Nephron progenitor cell (in vitro differentiated cells): ENCODE data around the gene CDC14B.

Experiments used
- DNase-seq: peaks from one replicate; pipeline ENCODE4 v3.0.0; 2021
- H3K27ac Mint-ChIP-seq: 2 replicates; pipeline ENCODE4 v1.8.0; 2021; ENCODE audit warnings: mild to moderate bottlenecking, moderate library complexity, mixed read lengths
- H3K27me3 Mint-ChIP-seq: 2 replicates; pipeline ENCODE4 v1.8.0; 2021; ENCODE audit warnings: mild to moderate bottlenecking, low read depth, mixed read lengths; ENCODE audit not compliant: poor library complexity
- H3K36me3 Mint-ChIP-seq: 2 replicates; pipeline ENCODE4 v1.8.0; 2021; ENCODE audit warnings: low read depth, mixed read lengths
- H3K4me1 Mint-ChIP-seq: 2 replicates; pipeline ENCODE4 v1.8.0; 2021; ENCODE audit warnings: mixed read lengths
- H3K4me3 Mint-ChIP-seq: 2 replicates; pipeline ENCODE4 v1.8.0; 2021; ENCODE audit warnings: mild to moderate bottlenecking, moderate library complexity, mixed read lengths
- H3K9me3 Mint-ChIP-seq: 2 replicates; pipeline ENCODE4 v1.8.0; 2021; ENCODE audit warnings: mild to moderate bottlenecking, moderate library complexity, mixed read lengths
- TF ChIP-seq, protein P1 (sequence below): fragments of 200-600 bp; sonication (generic); IDR thresholded peaks from 2 replicates; pipeline ENCODE4 v1.5.0; 2021; ENCODE audit warnings: antibody characterized with exemption

CDC14B gene

DNA sequence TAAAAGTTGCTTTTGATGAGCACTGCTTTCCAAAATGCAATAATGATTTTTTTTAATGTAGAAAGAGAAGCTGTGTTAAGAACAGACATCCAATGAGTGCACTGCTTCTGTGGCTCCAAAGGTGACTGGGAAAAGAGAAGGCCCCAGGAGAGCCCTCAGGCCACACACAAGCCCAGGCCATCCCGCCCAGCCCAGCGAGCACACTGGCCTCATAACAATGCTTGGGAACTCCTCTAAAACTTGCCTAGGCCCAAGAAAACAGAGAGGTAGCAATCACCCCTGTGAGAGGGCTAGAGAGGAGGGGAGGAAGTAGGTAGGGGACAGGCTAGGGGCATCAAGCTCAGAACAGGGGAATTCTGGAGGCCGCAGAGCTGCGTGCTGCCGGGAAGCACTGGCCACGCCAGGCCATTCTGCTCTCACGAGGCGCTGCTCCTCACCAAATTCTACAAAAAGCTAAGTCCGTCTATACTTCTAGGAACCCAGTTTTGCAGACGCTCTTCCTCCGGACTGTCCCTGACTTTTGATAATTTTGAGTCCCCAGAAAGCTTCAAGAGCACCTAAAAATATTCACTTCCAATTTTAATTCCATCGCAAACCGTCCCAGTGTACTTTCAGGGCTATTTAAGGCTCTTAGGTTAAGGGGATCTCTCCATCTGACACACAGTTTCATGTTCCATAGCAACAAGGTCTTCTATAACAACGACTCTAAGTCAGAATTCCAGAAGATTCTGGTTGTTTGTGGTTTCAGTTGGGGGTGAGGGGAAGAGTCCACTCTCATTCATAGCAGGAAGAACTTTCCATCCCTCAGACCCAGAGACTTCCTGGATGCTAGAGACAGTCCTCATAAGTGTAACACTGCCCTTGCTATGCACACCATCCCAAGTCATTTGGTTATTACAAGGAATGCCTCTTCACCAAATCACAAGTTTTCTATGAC is 118.7 kb downstream of the CDC14B start:
- H3K4me1 Mint-ChIP-seq = peaks cover 19% of the 10 kb centered on the region
- H3K9me3 Mint-ChIP-seq = no peaks in the 10 kb centered on the region
- peak overlapping the region; percentile 51 for H3K27ac Mint-ChIP-seq
- no peak for DNase-seq
- no peaks in the 10 kb centered on the region for H3K27me3 Mint-ChIP-seq
- TF ChIP-seq, protein P1, sequence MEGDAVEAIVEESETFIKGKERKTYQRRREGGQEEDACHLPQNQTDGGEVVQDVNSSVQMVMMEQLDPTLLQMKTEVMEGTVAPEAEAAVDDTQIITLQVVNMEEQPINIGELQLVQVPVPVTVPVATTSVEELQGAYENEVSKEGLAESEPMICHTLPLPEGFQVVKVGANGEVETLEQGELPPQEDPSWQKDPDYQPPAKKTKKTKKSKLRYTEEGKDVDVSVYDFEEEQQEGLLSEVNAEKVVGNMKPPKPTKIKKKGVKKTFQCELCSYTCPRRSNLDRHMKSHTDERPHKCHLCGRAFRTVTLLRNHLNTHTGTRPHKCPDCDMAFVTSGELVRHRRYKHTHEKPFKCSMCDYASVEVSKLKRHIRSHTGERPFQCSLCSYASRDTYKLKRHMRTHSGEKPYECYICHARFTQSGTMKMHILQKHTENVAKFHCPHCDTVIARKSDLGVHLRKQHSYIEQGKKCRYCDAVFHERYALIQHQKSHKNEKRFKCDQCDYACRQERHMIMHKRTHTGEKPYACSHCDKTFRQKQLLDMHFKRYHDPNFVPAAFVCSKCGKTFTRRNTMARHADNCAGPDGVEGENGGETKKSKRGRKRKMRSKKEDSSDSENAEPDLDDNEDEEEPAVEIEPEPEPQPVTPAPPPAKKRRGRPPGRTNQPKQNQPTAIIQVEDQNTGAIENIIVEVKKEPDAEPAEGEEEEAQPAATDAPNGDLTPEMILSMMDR = no peak
- H3K36me3 Mint-ChIP-seq = peaks cover 35% of the 10 kb centered on the region
- no peak overlapping the region for H3K4me3 Mint-ChIP-seq

DNA sequence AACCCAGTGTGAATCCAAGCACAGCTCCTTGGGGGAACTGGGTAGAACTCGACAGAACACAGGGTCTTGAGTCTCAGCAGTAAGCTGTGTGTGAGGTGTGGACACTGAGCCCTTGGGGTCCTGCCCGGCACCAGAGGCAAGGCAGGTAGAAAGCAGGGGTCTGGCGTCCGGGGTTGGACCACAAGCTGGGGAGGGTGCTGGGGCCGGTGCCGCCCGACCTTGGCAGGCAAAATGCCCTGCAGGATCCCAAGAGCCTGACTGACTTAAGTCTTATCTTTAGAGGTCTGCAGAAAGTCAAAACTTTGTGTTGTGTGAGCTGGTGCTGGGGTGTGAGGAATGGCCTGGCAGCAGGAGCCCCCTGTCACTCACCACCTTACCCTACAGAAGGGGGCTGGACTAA is 120.4 kb downstream of the CDC14B start:
- H3K4me1 Mint-ChIP-seq = peaks cover 24% of the 10 kb centered on the region
- peaks cover 33% of the 10 kb centered on the region for H3K36me3 Mint-ChIP-seq
- no peak overlapping the region for H3K4me3 Mint-ChIP-seq
- no peak for DNase-seq
- no peaks in the 10 kb centered on the region for H3K9me3 Mint-ChIP-seq
- H3K27ac Mint-ChIP-seq = peak overlapping the region; percentile 31
- no peaks in the 10 kb centered on the region for H3K27me3 Mint-ChIP-seq
- TF ChIP-seq, protein P1 = no peak

DNA sequence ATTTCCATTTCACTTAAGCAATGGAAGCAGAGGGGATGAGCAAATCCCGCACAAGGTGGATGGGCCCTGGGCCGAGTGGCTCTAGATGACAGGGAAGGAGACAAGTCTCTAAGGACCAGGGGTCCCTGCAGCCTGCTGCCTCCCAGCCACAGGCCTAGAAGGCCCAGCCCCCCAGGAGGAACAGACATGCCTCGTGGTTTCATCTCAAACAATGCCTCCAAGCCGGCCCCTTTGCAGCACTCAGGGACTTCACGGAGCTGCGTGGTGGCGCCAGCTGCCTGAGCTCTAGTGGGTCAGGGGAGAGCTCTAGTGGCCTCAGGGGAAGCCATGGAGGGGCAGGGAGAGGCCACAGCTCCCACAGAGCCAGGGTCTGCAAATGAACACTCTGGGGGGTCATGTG is 120.8 kb downstream of the CDC14B start:
- peak overlapping the region; percentile 31 for H3K27ac Mint-ChIP-seq
- no peak overlapping the region for H3K4me3 Mint-ChIP-seq
- no peaks in the 10 kb centered on the region for H3K9me3 Mint-ChIP-seq
- H3K36me3 Mint-ChIP-seq = peaks cover 28% of the 10 kb centered on the region
- H3K27me3 Mint-ChIP-seq = no peaks in the 10 kb centered on the region
- peaks cover 27% of the 10 kb centered on the region for H3K4me1 Mint-ChIP-seq
- DNase-seq = no peak
- TF ChIP-seq, protein P1 = no peak

DNA sequence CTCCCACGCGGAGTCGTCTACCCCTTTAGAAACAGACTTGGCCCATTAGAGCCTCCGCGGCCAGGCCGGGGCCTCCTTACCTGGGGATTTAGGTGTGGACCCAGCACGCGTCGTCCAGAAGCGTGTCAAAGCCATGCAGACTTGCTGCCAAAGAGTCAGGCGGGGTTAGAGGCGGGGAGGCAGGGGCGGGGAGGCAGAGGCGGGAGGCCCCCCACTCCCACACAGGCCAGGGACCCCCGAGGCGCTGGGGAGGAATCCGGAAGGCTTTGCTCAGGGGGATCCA is 122.6 kb downstream of the CDC14B start:
- Mint-ChIP-seq H3K36me3 (peaks cover 15% of the 10 kb centered on the region), H3K9me3 (no peaks in the 10 kb centered on the region), H3K27ac (no peak overlapping the region), H3K4me1 (peaks cover 34% of the 10 kb centered on the region), H3K27me3 (no peaks in the 10 kb centered on the region), H3K4me3 (no peak overlapping the region)
- TF ChIP-seq, protein P1 = no peak
- no peak for DNase-seq

DNA sequence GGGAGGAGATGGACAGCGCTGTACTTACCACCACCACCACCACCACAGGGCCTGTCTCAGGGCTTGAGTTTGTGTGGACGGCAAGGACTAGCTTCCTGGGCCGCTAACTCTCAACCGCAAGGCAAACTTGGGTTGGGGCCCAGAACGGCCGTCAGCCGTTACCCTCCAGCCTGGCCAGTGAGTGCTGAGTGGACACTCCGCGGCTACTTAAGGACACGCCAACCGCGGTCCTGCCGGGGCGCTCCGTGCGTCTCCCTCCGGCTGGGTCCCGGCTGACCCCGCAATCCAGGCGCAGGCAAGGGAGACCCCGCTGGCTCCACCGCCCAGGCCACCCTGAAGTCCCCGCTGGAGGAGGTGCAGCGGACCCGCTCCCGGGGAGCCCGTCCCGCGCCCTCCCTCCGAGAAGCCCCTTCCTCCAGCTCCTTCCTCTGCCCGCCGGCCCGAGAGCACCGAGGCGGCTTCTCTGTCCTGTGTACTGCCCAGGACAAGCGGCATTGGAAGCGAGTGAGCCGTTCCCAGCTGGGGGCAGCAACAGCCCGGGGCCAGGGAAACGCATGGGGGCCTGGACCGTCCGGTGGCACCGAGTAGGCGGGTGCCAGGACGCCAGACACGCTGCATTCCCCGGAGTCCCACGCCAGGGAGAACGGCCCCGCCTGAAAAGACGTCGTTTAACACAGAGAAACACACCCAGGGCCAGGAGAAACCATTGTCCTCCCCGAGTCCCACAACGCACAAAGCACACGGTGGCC is 123.1 kb downstream of the CDC14B start:
- Mint-ChIP-seq H3K27me3 (no peaks in the 10 kb centered on the region), H3K9me3 (no peaks in the 10 kb centered on the region), H3K4me1 (peaks cover 35% of the 10 kb centered on the region), H3K4me3 (no peak overlapping the region), H3K36me3 (peaks cover 20% of the 10 kb centered on the region), H3K27ac (no peak overlapping the region)
- TF ChIP-seq, protein P1 = no peak
- DNase-seq = no peak
